GM18505 (cell line): ENCODE data around the gene OGFOD2.
"Not testable (repeated sequence)": the region's sequence is repeated elsewhere in the genome, so short reads cannot be mapped to it uniquely, and the experiment has no call there.

ENCODE experiments used
- ATAC-seq: cut with Tn5 transposase; IDR thresholded peaks from one replicate; pipeline ENCODE4 v1.9.1; 2021; ENCODE audit not compliant: unreplicated experiment
- POLR2A ChIP-seq: IDR thresholded peaks from 4 replicates; pipeline ENCODE4 v1.6.1; 2011; ENCODE audit warnings: borderline replicate concordance; ENCODE audit not compliant: insufficient read depth, insufficient read length; ENCODE audit errors: extremely low read depth

OGFOD2 gene

GRCh38 chr12:123005081-123005626 lies 30.1 kb downstream of the OGFOD2 start:
- no peak for ATAC-seq
- TF ChIP-seq POLR2A, result no peak

GRCh38 chr12:123006977-123007376 lies 31.9 kb downstream of the OGFOD2 start:
- ATAC-seq, result no peak
- TF ChIP-seq POLR2A, result no peak

- ATAC-seq, result no peak
- TF ChIP-seq POLR2A, result no peak
Measured at GRCh38 chr12:123010110-123010509, 35.1 kb downstream of the OGFOD2 start.

- TF ChIP-seq POLR2A, result no peak
Measured at GRCh38 chr12:123010681-123011080, 35.6 kb downstream of the OGFOD2 start.

GRCh38 chr12:123011701-123012100 lies 36.7 kb downstream of the OGFOD2 start:
- no peak for TF ChIP-seq POLR2A
- ATAC-seq, result no peak

More at GRCh38 chr12:123010681-123011080, 35.6 kb downstream of the OGFOD2 start:
- ATAC-seq, result no peak

GRCh38 chr12:123013185-123014095 lies 38.4 kb downstream of the OGFOD2 start:
- no peak for ATAC-seq
- no peak for TF ChIP-seq POLR2A

GRCh38 chr12:123014473-123014872 lies 39.4 kb downstream of the OGFOD2 start:
- ATAC-seq, result not testable (repeated sequence)

- no peak for ATAC-seq
- TF ChIP-seq POLR2A, result no peak
Measured at GRCh38 chr12:123017753-123018152, 42.7 kb downstream of the OGFOD2 start.

- ATAC-seq, result no peak
Measured at GRCh38 chr12:123019841-123020138, 44.7 kb downstream of the OGFOD2 start.

GRCh38 chr12:123021688-123022604 lies 46.9 kb downstream of the OGFOD2 start:
- ATAC-seq, result no peak
- TF ChIP-seq POLR2A, result no peak

More at GRCh38 chr12:123019841-123020138, 44.7 kb downstream of the OGFOD2 start:
- no peak for TF ChIP-seq POLR2A

GRCh38 chr12:123022846-123023245 lies 47.8 kb downstream of the OGFOD2 start:
- no peak for TF ChIP-seq POLR2A
- no peak for ATAC-seq

- no peak for ATAC-seq
- no peak for TF ChIP-seq POLR2A
Measured at GRCh38 chr12:123024819-123025391, 49.9 kb downstream of the OGFOD2 start.
